Neutrophil (primary cell): Measurements from ENCODE around the gene ZNF655.

Source experiments
- H3K27ac ChIP-seq: fragments of 200-600 bp; sonication (generic); 2 replicates; pipeline ENCODE4 v1.5.1; 2016; ENCODE audit warnings: mild to moderate bottlenecking, moderate library complexity
- H3K27me3 ChIP-seq: fragments of 200-600 bp; sonication (generic); 2 replicates; pipeline ENCODE4 v1.6.0; 2016; ENCODE audit warnings: mild to moderate bottlenecking
- H3K36me3 ChIP-seq: fragments of 200-600 bp; sonication (generic); 2 replicates; pipeline ENCODE4 v1.5.1; 2017
- H3K4me1 ChIP-seq, 2 experiments: fragments of 200-600 bp in 1 of 2; sonication (generic) in 1 of 2; 1 replicate in 1 of 2; 2 replicates in 1 of 2; pipeline versions ENCODE4 v1.5.1 to v1.6.1; 2013 to 2016; ENCODE audit warnings: low read depth in 1 of 2, low read length in 1 of 2, mild to moderate bottlenecking in 1 of 2, moderate library complexity in 1 of 2; ENCODE audit not compliant: control insufficient read depth in 1 of 2, insufficient read depth in 1 of 2
- H3K4me3 ChIP-seq, 2 experiments: fragments of 200-600 bp in 1 of 2; sonication (generic) in 1 of 2; 1 replicate in 1 of 2; 2 replicates in 1 of 2; pipeline ENCODE4 v1.5.1; 2013 to 2016; ENCODE audit warnings: low read depth in 1 of 2, low read length in 1 of 2, mild to moderate bottlenecking in 1 of 2, moderate library complexity in 1 of 2
- H3K9me3 ChIP-seq: fragments of 200-600 bp; sonication (generic); 2 replicates; pipeline ENCODE4 v1.5.1; 2016
- CTCF ChIP-seq: fragments of 200-600 bp; sonication (generic); IDR thresholded peaks from 2 replicates; pipeline ENCODE4 v1.5.1; 2016; ENCODE audit warnings: antibody characterized with exemption

Gene ZNF655

GRCh38 chr7:99605527-99605926 lies 47.1 kb downstream of the ZNF655 start:
- Histone ChIP-seq H3K4me1 (peaks cover 12 to 16% of the 10 kb centered on the region in 2 experiments), H3K27me3 (peaks cover 16% of the 10 kb centered on the region), H3K4me3 (no peak overlapping the region), H3K36me3 (no peaks in the 10 kb centered on the region), H3K27ac (no peak overlapping the region), H3K9me3 (no peaks in the 10 kb centered on the region)
- no peak for TF ChIP-seq CTCF

GRCh38 chr7:99606531-99606930 lies 48.1 kb downstream of the ZNF655 start:
- Histone ChIP-seq H3K36me3 (no peaks in the 10 kb centered on the region), H3K27ac (no peak overlapping the region), H3K27me3 (peaks cover 20% of the 10 kb centered on the region), H3K4me1 (peaks cover 12 to 16% of the 10 kb centered on the region in 2 experiments), H3K9me3 (no peaks in the 10 kb centered on the region), H3K4me3 (no peak overlapping the region)
- no peak for TF ChIP-seq CTCF

GRCh38 chr7:99607548-99607947 lies 49.1 kb downstream of the ZNF655 start:
- Histone ChIP-seq H3K9me3 (no peaks in the 10 kb centered on the region), H3K27ac (no peak overlapping the region), H3K4me3 (no peak overlapping the region), H3K36me3 (no peaks in the 10 kb centered on the region), H3K4me1 (peaks cover 8% of the 10 kb centered on the region in 2 experiments), H3K27me3 (peaks cover 26% of the 10 kb centered on the region)
- no peak for TF ChIP-seq CTCF

- H3K27ac ChIP-seq, result no peak overlapping the region
- H3K4me3 ChIP-seq, result no peak overlapping the region
- H3K36me3 ChIP-seq, result peaks cover 11% of the 10 kb centered on the region
- no peaks in the 10 kb centered on the region for H3K9me3 ChIP-seq
- H3K27me3 ChIP-seq, result peaks cover 36% of the 10 kb centered on the region
- peaks cover 14% of the 10 kb centered on the region in 2 experiments for H3K4me1 ChIP-seq
- TF ChIP-seq CTCF, result no peak
Observed at GRCh38 chr7:99614495-99614894, 56.1 kb downstream of the ZNF655 start.

GRCh38 chr7:99615989-99616358 lies 57.5 kb downstream of the ZNF655 start:
- peaks cover 36% of the 10 kb centered on the region for H3K27me3 ChIP-seq
- H3K36me3 ChIP-seq, result peaks cover 26% of the 10 kb centered on the region
- TF ChIP-seq CTCF, result no peak
- H3K4me3 ChIP-seq, result peak overlapping the region; percentile 80 to 81
- peaks cover 14% of the 10 kb centered on the region in 2 experiments for H3K4me1 ChIP-seq
- H3K27ac ChIP-seq, result no peak overlapping the region
- no peaks in the 10 kb centered on the region for H3K9me3 ChIP-seq
